Spleen (tissue), 11 donors: ENCODE results near the gene TMCO4. TPM values are rescaled to one million over a fixed set of nuclear protein-coding genes. Genes with fewer than 3 reads are reported as not detected.
"Not testable (repeated sequence)": the region's sequence is repeated elsewhere in the genome, so short reads cannot be mapped to it uniquely, and the experiment has no call there.

Experiments
- DNase-seq: peaks from one replicate; pipeline ENCODE4 v3.0.0-alpha.2; 2020
- H3K27ac ChIP-seq, 8 donors: fragments of 200-600 bp; sonication (generic) in 7 of 8; 1 replicate in 4 of 8; 2 replicates in 4 of 8; pipeline versions ENCODE4 v1.5.0 to v1.8.0; 2016 to 2021; ENCODE audit warnings: inconsistent platforms in 4 of 8, mild to moderate bottlenecking in 4 of 8, moderate library complexity in 1 of 8
- H3K27me3 ChIP-seq, 7 donors: fragments of 200-600 bp; sonication (generic) in 6 of 7; replicated peaks in 1 of 7; 1 replicate in 4 of 7; 2 replicates in 3 of 7; pipeline versions ENCODE4 v1.5.0 to v1.8.0; 2016 to 2021; ENCODE audit warnings: inconsistent platforms in 3 of 7, mild to moderate bottlenecking in 1 of 7
- H3K36me3 ChIP-seq, 6 donors: fragments of 200-600 bp; sonication (generic) in 5 of 6; 1 replicate in 4 of 6; 2 replicates in 2 of 6; pipeline versions ENCODE4 v1.5.0 to v1.8.0; 2016 to 2021; ENCODE audit warnings: inconsistent platforms in 2 of 6
- H3K4me1 ChIP-seq, 6 donors: fragments of 200-600 bp; sonication (generic) in 5 of 6; 1 replicate in 3 of 6; 2 replicates in 3 of 6; pipeline versions ENCODE4 v1.5.0 to v1.8.0; 2016 to 2021; ENCODE audit warnings: inconsistent platforms in 3 of 6
- H3K4me3 ChIP-seq, 8 donors: fragments of 200-600 bp; sonication (generic) in 7 of 8; 1 replicate in 4 of 8; 2 replicates in 4 of 8; pipeline versions ENCODE4 v1.5.0 to v1.8.0; 2016 to 2021; ENCODE audit warnings: inconsistent platforms in 4 of 8, mild to moderate bottlenecking in 4 of 8, moderate library complexity in 2 of 8
- H3K9me3 ChIP-seq, 8 donors: fragments of 200-600 bp; sonication (generic) in 7 of 8; 1 replicate in 4 of 8; 2 replicates in 4 of 8; pipeline versions ENCODE4 v1.5.0 to v1.8.0; 2016 to 2021; ENCODE audit warnings: inconsistent platforms in 4 of 8
- POLR2A ChIP-seq, 3 donors: fragments of 450-650 bp; IDR thresholded peaks; one replicate each; pipeline ENCODE4 v1.5.1; 2017; ENCODE audit warnings: antibody characterized with exemption in 3 of 3, mild to moderate bottlenecking in 1 of 3
- POLR2AphosphoS5 ChIP-seq, 3 donors: sonication (generic); formaldehyde crosslinking; IDR thresholded peaks; one replicate each; pipeline ENCODE4 v1.5.1; 2017; ENCODE audit warnings: antibody characterized with exemption in 3 of 3
- WGBS, 5 donors: extraction: QIAGEN DNeasy Blood & Tissue Kit in 3 of 5; methylation state at CpG; one replicate each; pipeline versions ENCODE4 v1.1.5 to v1.1.7; 2013 to 2018; 5-methylcytosine and 5-hydroxymethylcytosine counted together
- intact Hi-C: fragments of 100-400 bp; cut with DNase I; formaldehyde crosslinking; loops from one replicate; pipeline ENCODE4 v1.15.0; 2023; ENCODE audit warnings: low total_unique reads
- polyA plus RNA-seq, 3 donors: library from polyadenylated mRNA; stranded (reverse); fragments of 200-250 nt; gene quantifications; one replicate each; pipeline ENCODE4 v1.2.1, GENCODE V29; 2013
- total RNA-seq, 7 donors: library from RNA; depleted of rRNA in 3 of 7; stranded (reverse); fragments of >200 nt in 3 of 7; fragmentation: NEBNext Ultra II Directional in 4 of 7; extraction: Animal tissue kit (Norgen Biotek cat#: 25700) in 4 of 7; gene quantifications; one replicate each; pipeline versions ENCODE4 v1.1.0 to v1.2.1, GENCODE V29; 2016 to 2021
- TF ChIP-seq, protein P1 (sequence below), 11 experiments: fragments of 200-600 bp in 7 of 11; fragments of 450-650 bp in 4 of 11; sonication (generic) in 4 of 11; IDR thresholded peaks in 8 of 11; conservative IDR thresholded peaks in 3 of 11; 1 replicate in 7 of 11; 2 replicates in 4 of 11; pipeline versions ENCODE4 v1.4.0 to v1.8.0; 2016 to 2021; ENCODE audit warnings: antibody characterized with exemption in 11 of 11, inconsistent platforms in 4 of 11, mild to moderate bottlenecking in 1 of 11
- donor health status: healthy with polysubstance abuse.
- donor health status: DM: no; HTN: no; CAD: no; lungs with moderate emphysema.
- donor health status: DM: no; HTN: no; CAD: no.
- donor health status: Bipolar disorder and iron deficiency.
- donor health status: healthy.
- donor health status: DM: no; HTN: no; CAD: no.
- donor health status: DM: yes; HTN: yes; CAD: no.

Gene TMCO4
- total and polyA plus RNA-seq, 10 donors, result 15.4 to 40.8 (median 27.2) TPM

DNA sequence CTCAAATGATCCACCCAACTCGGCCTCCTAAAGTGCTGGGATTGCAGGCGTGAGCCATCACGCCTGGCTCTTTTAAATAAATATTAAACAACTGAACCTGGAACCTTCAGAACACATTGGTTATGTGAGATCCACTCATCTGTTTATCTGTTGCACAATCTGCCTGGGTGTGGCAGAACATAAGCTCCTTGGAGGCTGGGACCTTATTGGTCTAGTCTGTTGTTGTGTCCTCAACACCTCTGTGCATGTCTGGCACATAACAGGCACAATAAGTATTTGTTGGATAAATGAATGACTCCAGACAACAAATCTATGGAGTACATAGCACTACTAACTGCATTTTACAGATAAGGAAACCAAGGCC is 159.7 kb downstream of the TMCO4 start:
- H3K4me3 ChIP-seq, result no peak overlapping the region
- H3K9me3 ChIP-seq, result no peaks in the 10 kb centered on the region
- H3K36me3 ChIP-seq, result no peaks in the 10 kb centered on the region
- intact Hi-C loops, result no loop called here
- H3K27me3 ChIP-seq, result peaks cover 0 to 65% (median 20%) of the 10 kb centered on the region in 7 donors
- TF ChIP-seq, protein P1, sequence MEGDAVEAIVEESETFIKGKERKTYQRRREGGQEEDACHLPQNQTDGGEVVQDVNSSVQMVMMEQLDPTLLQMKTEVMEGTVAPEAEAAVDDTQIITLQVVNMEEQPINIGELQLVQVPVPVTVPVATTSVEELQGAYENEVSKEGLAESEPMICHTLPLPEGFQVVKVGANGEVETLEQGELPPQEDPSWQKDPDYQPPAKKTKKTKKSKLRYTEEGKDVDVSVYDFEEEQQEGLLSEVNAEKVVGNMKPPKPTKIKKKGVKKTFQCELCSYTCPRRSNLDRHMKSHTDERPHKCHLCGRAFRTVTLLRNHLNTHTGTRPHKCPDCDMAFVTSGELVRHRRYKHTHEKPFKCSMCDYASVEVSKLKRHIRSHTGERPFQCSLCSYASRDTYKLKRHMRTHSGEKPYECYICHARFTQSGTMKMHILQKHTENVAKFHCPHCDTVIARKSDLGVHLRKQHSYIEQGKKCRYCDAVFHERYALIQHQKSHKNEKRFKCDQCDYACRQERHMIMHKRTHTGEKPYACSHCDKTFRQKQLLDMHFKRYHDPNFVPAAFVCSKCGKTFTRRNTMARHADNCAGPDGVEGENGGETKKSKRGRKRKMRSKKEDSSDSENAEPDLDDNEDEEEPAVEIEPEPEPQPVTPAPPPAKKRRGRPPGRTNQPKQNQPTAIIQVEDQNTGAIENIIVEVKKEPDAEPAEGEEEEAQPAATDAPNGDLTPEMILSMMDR (IDR thresholded peaks at IDR 0.05 in 8 of 11, conservative IDR thresholded peaks at IDR 0.05 in 3 of 11), result no peak
- TF ChIP-seq POLR2A (IDR thresholded peaks at IDR 0.05) (no peak), POLR2AphosphoS5 (IDR thresholded peaks at IDR 0.05) (no peak)
- WGBS, 5 donors, result 65 to 93% (median 90%) methylated on average over 3 of the region's 3 CpGs
- DNase-seq, result no peak
- H3K27ac ChIP-seq, result no peak overlapping the region
- H3K4me1 ChIP-seq, result peaks cover 3 to 14% (median 12%) of the 10 kb centered on the region in 6 donors

DNA sequence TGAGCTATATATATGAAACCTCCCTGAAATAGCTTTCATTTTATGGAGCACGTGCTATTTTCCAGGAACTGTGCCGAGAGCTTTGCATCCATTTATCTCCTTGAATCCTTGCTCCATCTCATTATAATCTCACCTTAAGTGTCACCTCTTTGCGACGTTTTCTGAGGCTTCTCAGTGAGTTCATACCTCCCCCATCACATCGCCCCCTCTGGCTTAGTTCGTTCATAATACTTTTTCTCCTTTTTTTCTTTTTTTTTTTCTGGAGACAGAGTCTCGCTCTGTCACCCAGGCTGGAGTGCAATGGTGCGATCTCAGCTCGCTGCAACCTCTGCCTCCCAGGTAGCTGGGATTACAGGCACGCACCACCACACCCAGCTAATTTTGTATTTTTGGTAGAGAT is 160.5 kb downstream of the TMCO4 start:
- 68 to 80% (median 77%) methylated on average over 10 of the region's 10 CpGs for WGBS, 5 donors
- DNase-seq, intact Hi-C loops, H3K4me3 ChIP-seq, H3K27ac ChIP-seq, H3K4me1 ChIP-seq, H3K9me3 ChIP-seq, H3K36me3 ChIP-seq: not testable (repeated sequence)
- H3K27me3 ChIP-seq, result peaks cover 0 to 58% (median 18%) of the 10 kb centered on the region in 7 donors

GRCh38 chr1:19637606-19638005 is 162.1 kb downstream of the TMCO4 start:
- no peak for DNase-seq
- no peak overlapping the region for H3K27ac ChIP-seq
- WGBS, 5 donors, result 72 to 87% (median 77%) methylated on average over 10 of the region's 10 CpGs
- no peak overlapping the region for H3K4me3 ChIP-seq
- H3K9me3 ChIP-seq, result no peaks in the 10 kb centered on the region
- TF ChIP-seq, protein P1 (IDR thresholded peaks at IDR 0.05 in 8 of 11, conservative IDR thresholded peaks at IDR 0.05 in 3 of 11), result no peak
- TF ChIP-seq POLR2AphosphoS5 (IDR thresholded peaks at IDR 0.05) (no peak), POLR2A (IDR thresholded peaks at IDR 0.05) (no peak)
- intact Hi-C loops, result no loop called here
- peaks cover 0 to 43% (median 6%) of the 10 kb centered on the region in 7 donors for H3K27me3 ChIP-seq
- H3K36me3 ChIP-seq, result no peaks in the 10 kb centered on the region
- no peaks in the 10 kb centered on the region for H3K4me1 ChIP-seq

GRCh38 chr1:19636749-19637148 is 163.0 kb downstream of the TMCO4 start:
- intact Hi-C loops, H3K9me3 ChIP-seq, H3K4me1 ChIP-seq, H3K36me3 ChIP-seq, H3K27ac ChIP-seq, H3K4me3 ChIP-seq, DNase-seq: not testable (repeated sequence)
- WGBS, 5 donors, result 84 to 93% (median 89%) methylated on average over 10 of the region's 10 CpGs
- peaks cover 0 to 35% (median 0%) of the 10 kb centered on the region in 7 donors for H3K27me3 ChIP-seq

- WGBS, 5 donors, result 86 to 94% (median 91%) methylated on average over 5 of the region's 5 CpGs
- H3K9me3 ChIP-seq, result no peaks in the 10 kb centered on the region
- no peak overlapping the region for H3K4me3 ChIP-seq
- peaks cover 0 to 28% (median 0%) of the 10 kb centered on the region in 7 donors for H3K27me3 ChIP-seq
- no peaks in the 10 kb centered on the region for H3K4me1 ChIP-seq
- H3K27ac ChIP-seq, result no peak overlapping the region
- intact Hi-C loops, result no loop called here
- no peak for DNase-seq
- TF ChIP-seq POLR2AphosphoS5 (IDR thresholded peaks at IDR 0.05), result no peak
- TF ChIP-seq, protein P1 (IDR thresholded peaks at IDR 0.05 in 8 of 11, conservative IDR thresholded peaks at IDR 0.05 in 3 of 11), result no peak
- no peak for TF ChIP-seq POLR2A (IDR thresholded peaks at IDR 0.05)
- H3K36me3 ChIP-seq, result no peaks in the 10 kb centered on the region
These were observed 163.7 kb downstream of the TMCO4 start for GRCh38 chr1:19636065-19636464.
